Fibroblast of lung (primary cell): ENCODE measurements around the gene IBA57. TPM values are rescaled to one million over a fixed set of nuclear protein-coding genes. Genes with fewer than 3 reads are reported as not detected.

ENCODE experiments used
- DNase-seq, 2 donors: peaks; one replicate each; pipeline versions ENCODE4 v3.0.0 to v3.0.0-alpha.2; 2010; ENCODE audit warnings: low read depth in 2 of 2
- H2AFZ ChIP-seq: 2 replicates; pipeline ENCODE4 v1.5.1; 2012; ENCODE audit warnings: low read length, control low read depth, inconsistent platforms
- H3K27ac ChIP-seq: 2 replicates; pipeline ENCODE4 v1.5.1; 2011; ENCODE audit warnings: low read length, control low read depth; ENCODE audit not compliant: insufficient read depth
- H3K27me3 ChIP-seq: 2 replicates; pipeline ENCODE4 v1.5.1; 2011; ENCODE audit warnings: mild to moderate bottlenecking, low read length; ENCODE audit not compliant: control insufficient read depth, insufficient read depth
- H3K36me3 ChIP-seq: 2 replicates; pipeline ENCODE4 v1.5.1; 2011; ENCODE audit warnings: low read length; ENCODE audit not compliant: control insufficient read depth, insufficient read depth
- H3K4me1 ChIP-seq: 2 replicates; pipeline ENCODE4 v1.5.1; 2011; ENCODE audit warnings: low read length; ENCODE audit not compliant: control insufficient read depth, insufficient read depth; ENCODE audit errors: extremely low read depth
- H3K4me2 ChIP-seq: 2 replicates; pipeline ENCODE4 v1.5.1; 2011; ENCODE audit warnings: low read length, control low read depth; ENCODE audit not compliant: insufficient read depth; ENCODE audit errors: extremely low read depth
- H3K4me3 ChIP-seq, 4 experiments: fragments of 200-600 bp in 1 of 4; sonication (generic) in 1 of 4; replicated peaks in 1 of 4; 2 replicates each; pipeline ENCODE4 v1.5.1; 2011 to 2016; ENCODE audit warnings: low read length in 4 of 4, low read depth in 3 of 4, mild to moderate bottlenecking in 3 of 4, control low read depth in 2 of 4, inconsistent platforms in 1 of 4, mixed read lengths in 1 of 4; ENCODE audit not compliant: insufficient read depth in 1 of 4; ENCODE audit errors: control extremely low read depth in 1 of 4
- H3K79me2 ChIP-seq: 2 replicates; pipeline ENCODE4 v1.5.1; 2012; ENCODE audit warnings: mild to moderate bottlenecking, low read length, inconsistent platforms; ENCODE audit not compliant: control insufficient read depth, insufficient read depth
- H3K9ac ChIP-seq: 2 replicates; pipeline ENCODE4 v1.5.1; 2011; ENCODE audit warnings: mild to moderate bottlenecking, low read length, control low read depth; ENCODE audit not compliant: insufficient read depth
- H3K9me3 ChIP-seq: 2 replicates; pipeline ENCODE4 v1.5.1; 2012; ENCODE audit warnings: low read depth, low read length; ENCODE audit not compliant: control insufficient read depth, insufficient read depth
- H4K20me1 ChIP-seq: 2 replicates; pipeline ENCODE4 v1.5.1; 2011; ENCODE audit warnings: low read length; ENCODE audit not compliant: control insufficient read depth, insufficient read depth; ENCODE audit errors: extremely low read depth
- EZH2 ChIP-seq: IDR thresholded peaks from 2 replicates; pipeline ENCODE4 v1.5.1; 2012; ENCODE audit warnings: low read length, control low read depth, mild to moderate bottlenecking; ENCODE audit errors: missing control alignments
- polyA plus RNA-seq, 2 donors: library from polyadenylated mRNA; depleted of rRNA in 1 of 2; stranded (reverse) in 1 of 2; unstranded in 1 of 2; fragments of >200 nt; gene quantifications; 2 replicates each; pipeline ENCODE4 v1.2.1, GENCODE V29; 2011 to 2012; ENCODE audit warnings: missing spikeins in 1 of 2
- total RNA-seq: library from RNA; depleted of rRNA; stranded (reverse); fragments of >200 nt; gene quantifications from 2 replicates; pipeline ENCODE4 v1.2.1, GENCODE V29; 2014
- TF ChIP-seq, protein P1 (sequence below), 2 donors: IDR thresholded peaks in 1 of 2; conservative IDR thresholded peaks in 1 of 2; 1 replicate in 1 of 2; 2 replicates in 1 of 2; pipeline ENCODE4 v1.5.1; 2011 to 2012; ENCODE audit warnings: low read length in 2 of 2, control low read depth in 1 of 2, inconsistent platforms in 1 of 2, low read depth in 1 of 2, mild to moderate bottlenecking in 1 of 2

Gene IBA57
- total and polyA plus RNA-seq, 2 donors (not counting 1 experiment from before 2014, with no cell fraction given): 1.4 to 3.8 TPM

GRCh38 chr1:228228601-228229074 lies 63.0 kb downstream of the IBA57 start:
- no peak for TF ChIP-seq EZH2
- TF ChIP-seq, protein P1, sequence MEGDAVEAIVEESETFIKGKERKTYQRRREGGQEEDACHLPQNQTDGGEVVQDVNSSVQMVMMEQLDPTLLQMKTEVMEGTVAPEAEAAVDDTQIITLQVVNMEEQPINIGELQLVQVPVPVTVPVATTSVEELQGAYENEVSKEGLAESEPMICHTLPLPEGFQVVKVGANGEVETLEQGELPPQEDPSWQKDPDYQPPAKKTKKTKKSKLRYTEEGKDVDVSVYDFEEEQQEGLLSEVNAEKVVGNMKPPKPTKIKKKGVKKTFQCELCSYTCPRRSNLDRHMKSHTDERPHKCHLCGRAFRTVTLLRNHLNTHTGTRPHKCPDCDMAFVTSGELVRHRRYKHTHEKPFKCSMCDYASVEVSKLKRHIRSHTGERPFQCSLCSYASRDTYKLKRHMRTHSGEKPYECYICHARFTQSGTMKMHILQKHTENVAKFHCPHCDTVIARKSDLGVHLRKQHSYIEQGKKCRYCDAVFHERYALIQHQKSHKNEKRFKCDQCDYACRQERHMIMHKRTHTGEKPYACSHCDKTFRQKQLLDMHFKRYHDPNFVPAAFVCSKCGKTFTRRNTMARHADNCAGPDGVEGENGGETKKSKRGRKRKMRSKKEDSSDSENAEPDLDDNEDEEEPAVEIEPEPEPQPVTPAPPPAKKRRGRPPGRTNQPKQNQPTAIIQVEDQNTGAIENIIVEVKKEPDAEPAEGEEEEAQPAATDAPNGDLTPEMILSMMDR (conservative IDR thresholded peaks at IDR 0.05 in 1 of 2, IDR thresholded peaks at IDR 0.05 in 1 of 2; ENCODE audit: low read depth in 1 of 2, low read length in 2 of 2): no peak
- H3K4me2 ChIP-seq: no peak overlapping the region
- H2AFZ ChIP-seq: peak overlapping the region; percentile 29
- no peak overlapping the region for H3K9ac ChIP-seq
- no peaks in the 10 kb centered on the region for H3K27me3 ChIP-seq
- no peaks in the 10 kb centered on the region for H3K36me3 ChIP-seq
- peak; percentile 84 to 94 for DNase-seq
- no peaks in the 10 kb centered on the region for H4K20me1 ChIP-seq
- H3K9me3 ChIP-seq: no peaks in the 10 kb centered on the region
- no peaks in the 10 kb centered on the region for H3K79me2 ChIP-seq
- peaks cover 2% of the 10 kb centered on the region for H3K4me1 ChIP-seq
- no peak overlapping the region for H3K4me3 ChIP-seq
- H3K27ac ChIP-seq: peak overlapping the region; percentile 71

DNA sequence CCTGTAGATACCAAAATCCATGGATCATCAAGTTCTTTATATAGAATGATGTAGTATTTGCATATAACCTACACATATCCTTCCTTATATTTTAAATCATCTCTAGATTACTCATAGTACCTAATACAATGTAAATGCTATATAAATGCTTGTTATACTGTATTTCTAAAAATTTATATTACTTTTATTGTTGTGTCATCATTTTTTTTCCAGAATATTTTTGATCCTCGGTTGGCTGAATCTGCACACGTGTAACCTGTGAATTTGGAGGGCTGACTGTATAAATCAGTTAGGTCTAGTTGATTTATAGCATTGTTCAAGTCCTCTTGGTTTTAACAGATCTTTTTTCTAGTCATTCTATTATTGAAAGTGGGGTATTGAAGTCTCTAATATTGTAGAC lies 65.6 kb downstream of the IBA57 start:
- H3K4me3 ChIP-seq: no peak overlapping the region
- TF ChIP-seq, protein P1 (conservative IDR thresholded peaks at IDR 0.05 in 1 of 2, IDR thresholded peaks at IDR 0.05 in 1 of 2; ENCODE audit: low read depth in 1 of 2, low read length in 2 of 2): no peak
- no peak for TF ChIP-seq EZH2
- H3K4me2 ChIP-seq: no peak overlapping the region
- no peak overlapping the region for H3K9ac ChIP-seq
- H3K79me2 ChIP-seq: no peaks in the 10 kb centered on the region
- H4K20me1 ChIP-seq: no peaks in the 10 kb centered on the region
- H3K27ac ChIP-seq: no peak overlapping the region
- H3K9me3 ChIP-seq: no peaks in the 10 kb centered on the region
- no peak for DNase-seq
- H2AFZ ChIP-seq: no peak overlapping the region
- H3K4me1 ChIP-seq: peaks cover 2% of the 10 kb centered on the region
- no peaks in the 10 kb centered on the region for H3K36me3 ChIP-seq
- H3K27me3 ChIP-seq: no peaks in the 10 kb centered on the region

Other genes with a start within 250 kb of the IBA57 start
- gene WNT9A, start 217.9 kb upstream of the IBA57 start, total RNA-seq: 1.0 and 5.3 TPM in 2 replicates
- gene WNT9A, start 217.9 kb upstream of the IBA57 start, polyA plus RNA-seq: 1.0 and 2.7 TPM in 2 replicates
- not detected in 2 replicates for gene WNT3A, start 158.8 kb upstream of the IBA57 start, total RNA-seq
- not detected in 2 replicates for gene WNT3A, start 158.8 kb upstream of the IBA57 start, polyA plus RNA-seq
- 195 and 261 TPM in 2 replicates for gene ARF1, start 83.1 kb upstream of the IBA57 start, total RNA-seq
- 546 and 642 TPM in 2 replicates for gene ARF1, start 83.1 kb upstream of the IBA57 start, polyA plus RNA-seq
- 7.6 and 8.0 TPM in 2 replicates for gene C1orf35, start 62.5 kb upstream of the IBA57 start, total RNA-seq
- gene C1orf35, start 62.5 kb upstream of the IBA57 start, polyA plus RNA-seq: 4.8 and 7.0 TPM in 2 replicates
- gene MRPL55, start 56.5 kb upstream of the IBA57 start, total RNA-seq: 51.7 and 61.6 TPM in 2 replicates
- 39.5 and 41.0 TPM in 2 replicates for gene MRPL55, start 56.5 kb upstream of the IBA57 start, polyA plus RNA-seq
- 325 and 479 TPM in 2 replicates for gene GUK1, start 25.5 kb upstream of the IBA57 start, total RNA-seq
- 217 and 286 TPM in 2 replicates for gene GUK1, start 25.5 kb upstream of the IBA57 start, polyA plus RNA-seq
- 6.7 and 13.4 TPM in 2 replicates for gene GJC2, start 15.9 kb upstream of the IBA57 start, total RNA-seq
- gene GJC2, start 15.9 kb upstream of the IBA57 start, polyA plus RNA-seq: 1.3 and 1.4 TPM in 2 replicates
- 14.4 and 16.8 TPM in 2 replicates for gene OBSCN, start 42.2 kb downstream of the IBA57 start, total RNA-seq
- 0.78 and 0.87 TPM in 2 replicates for gene OBSCN, start 42.2 kb downstream of the IBA57 start, polyA plus RNA-seq
- 18.5 and 19.0 TPM in 2 replicates for gene TRIM11, start 241.0 kb downstream of the IBA57 start, total RNA-seq
- 6.3 and 7.3 TPM in 2 replicates for gene TRIM11, start 241.0 kb downstream of the IBA57 start, polyA plus RNA-seq